Raji (cell line): Measurements from ENCODE around the gene SLFN13.

Experiments used
- POLR2A ChIP-seq: IDR thresholded peaks from 2 replicates; pipeline ENCODE4 v1.6.1; 2011; ENCODE audit warnings: low read depth, low read length, control low read depth; ENCODE audit not compliant: insufficient read depth

Gene SLFN13

DNA sequence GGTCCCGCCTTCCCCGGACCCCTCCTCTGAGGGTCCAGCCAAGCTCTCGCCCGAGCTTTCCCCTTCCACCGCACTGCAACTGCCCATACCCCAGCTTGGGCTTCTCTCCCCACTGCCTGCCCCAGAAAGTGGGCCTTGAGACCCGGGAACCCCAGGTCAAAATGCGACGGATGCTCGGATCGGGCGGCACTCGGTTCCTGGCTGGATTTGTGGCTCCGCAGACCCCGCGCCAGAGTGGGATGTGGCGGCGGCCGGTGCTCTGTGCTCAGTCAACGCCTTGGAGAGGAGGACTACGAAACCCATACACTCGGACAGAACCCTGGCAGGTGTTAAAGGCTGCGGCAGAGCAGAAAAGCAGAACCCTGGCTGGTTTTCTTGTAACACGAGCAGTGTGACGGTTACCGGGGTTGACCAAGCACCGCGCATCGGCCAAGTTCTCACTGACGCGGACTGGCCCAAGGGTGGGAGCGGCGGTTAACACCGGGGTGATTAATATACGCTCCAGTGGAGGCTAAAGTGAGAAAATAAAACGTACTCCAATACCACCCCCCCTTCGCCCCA, 885 bp upstream of the SLFN13 start:
- TF ChIP-seq POLR2A: no peak

DNA sequence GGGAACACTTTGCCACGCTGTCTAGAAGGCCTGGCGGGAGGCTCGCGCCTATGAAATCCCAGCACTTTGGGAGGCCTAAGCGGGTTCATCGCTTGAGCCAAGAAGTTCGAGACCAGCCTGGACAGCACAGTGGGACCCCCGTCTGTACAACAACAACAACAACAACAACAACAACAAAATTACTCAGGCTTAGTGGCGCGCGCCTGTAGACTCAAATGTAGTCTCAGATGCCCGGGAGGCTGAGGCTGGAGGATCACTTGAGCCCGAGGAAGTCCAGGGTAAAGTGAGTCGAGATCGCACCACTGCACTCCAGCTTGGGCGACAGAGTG, 297 bp upstream of the SLFN13 start:
- TF ChIP-seq POLR2A: no peak

DNA sequence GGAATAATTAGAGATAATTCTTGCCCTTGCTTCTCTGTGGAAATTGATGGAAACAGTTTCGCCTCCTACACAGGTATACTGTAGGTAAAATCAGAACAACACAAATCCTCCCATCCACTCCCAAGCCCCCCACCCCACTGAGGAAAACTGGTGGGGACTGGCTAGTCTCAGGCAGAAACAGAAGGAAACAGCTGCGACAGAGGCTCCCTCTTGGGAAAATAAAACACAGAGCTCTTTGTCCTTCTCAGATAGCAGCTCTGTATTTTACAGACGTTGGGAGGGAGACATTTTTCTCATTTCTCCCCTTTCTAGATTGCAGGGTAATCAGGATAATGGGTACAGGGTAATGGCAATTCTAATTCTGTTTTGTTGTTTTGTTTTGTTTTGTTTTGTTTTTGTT, 1.1 kb downstream of the SLFN13 start:
- TF ChIP-seq POLR2A: no peak

DNA sequence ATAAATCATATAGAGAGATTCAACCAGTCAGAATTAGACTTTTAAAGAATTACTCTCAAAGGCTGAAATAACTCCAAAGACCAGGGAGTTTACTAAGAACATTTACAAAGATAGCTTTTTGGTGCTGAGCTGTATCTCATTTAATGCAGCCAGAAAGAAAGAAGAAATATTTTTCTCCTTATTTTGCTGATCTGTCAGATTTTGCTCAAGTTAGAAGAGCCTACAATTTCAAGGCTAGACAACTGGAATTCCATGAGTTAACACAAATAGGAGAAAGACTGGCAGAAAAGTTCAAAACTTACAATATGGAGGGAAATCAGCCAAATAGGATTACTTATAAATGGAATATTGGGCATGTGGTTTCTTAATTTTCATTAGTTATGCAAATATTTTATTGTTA, 10.1 kb downstream of the SLFN13 start:
- no peak for TF ChIP-seq POLR2A

DNA sequence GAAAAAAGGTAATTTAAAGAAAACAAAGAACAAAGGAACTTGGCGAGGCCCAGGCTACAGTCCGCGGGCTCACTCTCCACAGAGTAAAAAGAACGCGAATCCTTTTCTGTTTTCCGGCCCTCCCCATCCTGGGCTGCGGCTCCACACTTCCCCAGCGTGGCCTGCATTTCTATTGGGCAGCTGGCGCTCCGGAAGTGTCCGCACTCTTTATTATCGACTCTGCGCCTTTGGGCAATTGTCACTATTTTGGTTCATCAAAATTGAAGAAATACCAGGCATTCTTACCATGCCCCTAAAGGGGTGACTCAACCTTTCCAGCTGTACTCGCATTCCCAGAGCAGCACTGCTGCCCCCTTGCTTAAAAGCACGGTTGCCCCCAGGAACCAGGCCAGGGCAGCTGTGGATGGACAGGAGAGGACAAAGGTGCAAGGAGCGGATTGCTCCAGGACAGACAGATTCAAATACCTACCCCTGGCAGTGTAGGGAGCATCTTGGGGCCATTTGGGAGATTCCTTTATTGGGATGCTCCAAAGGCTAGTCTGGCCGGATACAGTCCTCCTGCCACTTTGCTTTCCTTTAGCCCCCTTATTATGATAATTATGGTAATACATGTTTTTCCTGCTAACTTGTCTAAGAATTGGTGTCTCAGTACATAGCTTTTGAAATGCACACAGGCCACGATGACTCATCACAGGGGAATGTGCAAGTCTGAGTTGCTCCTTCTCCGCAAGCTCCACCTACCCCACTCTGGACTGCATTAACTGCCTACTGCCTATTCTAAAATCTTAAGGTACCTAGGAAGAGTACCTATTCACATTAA, 15.3 kb downstream of the SLFN13 start:
- no peak for TF ChIP-seq POLR2A

DNA sequence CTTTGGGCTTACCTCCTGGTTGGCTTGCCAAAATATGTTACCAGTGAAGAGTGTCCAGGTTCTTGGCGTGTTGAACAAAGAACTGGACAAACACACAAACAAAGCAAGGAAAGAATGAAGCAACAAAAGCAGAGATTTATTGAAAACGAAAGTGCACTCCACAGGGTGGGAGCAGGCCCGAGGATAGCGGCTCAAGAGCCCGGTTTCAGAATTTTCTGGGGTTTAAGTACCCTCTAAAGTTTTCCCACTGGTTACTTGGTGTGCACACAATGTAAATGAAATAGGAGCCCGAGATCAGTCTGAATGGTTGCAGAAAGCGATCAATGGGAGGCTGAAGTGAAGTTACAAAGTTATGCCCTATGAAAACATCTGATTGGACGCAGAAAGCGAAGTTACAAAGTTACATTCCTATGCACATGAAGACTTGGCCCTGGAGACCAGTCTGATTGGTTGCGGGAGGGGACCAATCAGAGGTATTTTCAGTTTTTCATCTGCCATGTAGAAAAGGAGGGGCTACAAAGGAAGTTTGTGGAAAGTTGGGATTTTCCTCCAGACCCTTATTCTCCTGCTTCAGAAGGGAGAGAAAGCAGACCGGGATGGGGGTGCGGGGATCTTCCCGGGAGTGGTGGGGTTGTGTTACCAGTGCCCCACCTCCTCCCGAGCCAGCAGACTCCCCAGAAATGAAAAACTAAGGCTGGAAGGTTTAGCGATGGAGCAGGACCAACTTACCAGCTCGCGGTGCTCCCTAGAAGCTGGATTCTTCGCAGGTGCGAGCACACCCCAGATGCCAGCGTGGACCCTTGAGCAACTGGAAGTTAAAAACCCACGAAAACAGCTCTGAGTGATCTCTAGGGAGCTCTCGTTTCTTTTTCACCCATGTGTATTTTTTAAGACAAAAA, 16.1 kb downstream of the SLFN13 start, which contains the start of gene SLFN12:
TSS of gene SLFN12 (minus strand) at position 325 of the 899 bp plus-strand sequence. CDS start 9,472 bp downstream, outside the sequence.
- TF ChIP-seq POLR2A: no peak

DNA sequence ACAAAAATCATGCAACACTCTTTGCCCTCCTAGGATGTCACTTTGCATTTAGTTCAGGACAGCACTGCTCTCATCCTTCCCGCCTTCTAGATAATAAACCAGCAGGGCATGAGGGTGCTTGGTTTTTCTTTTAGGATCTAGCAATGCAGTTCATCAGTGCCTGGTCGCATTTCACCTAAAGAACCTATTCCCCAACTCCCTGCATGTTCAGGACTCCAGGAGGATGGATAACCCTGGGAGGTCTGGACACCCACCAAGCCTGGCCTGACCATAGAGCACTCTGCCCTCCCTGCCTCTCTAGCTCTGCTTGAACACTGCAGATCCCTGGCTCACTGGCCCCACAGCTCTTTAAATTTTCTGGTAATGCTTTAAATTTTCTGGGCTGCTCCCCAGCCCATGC, 18.9 kb downstream of the SLFN13 start:
- no peak for TF ChIP-seq POLR2A

DNA sequence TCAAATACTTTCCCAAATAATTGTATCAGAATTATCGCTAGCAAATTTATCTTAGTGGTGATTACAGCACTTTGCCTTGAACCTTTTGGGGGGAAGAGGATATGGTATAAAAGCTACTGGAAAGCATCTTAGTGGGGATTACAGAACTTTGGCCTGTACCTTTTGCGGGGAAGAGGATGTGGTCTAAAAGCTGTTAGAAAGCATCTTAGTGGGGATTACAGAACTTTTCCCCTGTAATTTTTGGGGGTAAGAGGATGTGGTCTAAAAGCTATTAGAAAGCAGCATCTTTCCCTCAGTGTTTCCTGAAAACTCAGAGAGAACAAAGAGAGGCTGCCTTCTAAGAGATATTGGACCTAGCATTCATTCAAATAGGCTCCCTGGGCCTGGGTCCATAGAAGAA, 20.3 kb downstream of the SLFN13 start:
- TF ChIP-seq POLR2A: no peak

DNA sequence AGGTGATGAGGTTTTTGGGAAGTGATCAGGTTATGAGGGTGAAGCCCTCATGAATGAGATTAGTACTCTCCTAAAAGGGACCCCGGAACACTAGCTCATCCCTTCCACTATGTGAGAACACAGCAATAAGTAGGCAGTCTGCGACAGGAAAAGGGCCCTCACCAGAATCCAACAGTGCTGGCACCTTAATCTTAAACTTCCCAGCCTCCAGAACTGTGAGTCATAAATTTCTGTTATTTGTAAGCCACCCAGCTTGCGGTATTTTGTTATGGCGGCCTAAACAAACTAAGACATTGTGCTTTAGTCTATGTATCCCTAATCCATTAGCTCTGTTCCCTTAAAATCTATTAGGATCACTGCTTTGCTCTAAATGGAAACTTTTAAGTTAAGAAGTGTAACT, 24.8 kb downstream of the SLFN13 start:
- no peak for TF ChIP-seq POLR2A

DNA sequence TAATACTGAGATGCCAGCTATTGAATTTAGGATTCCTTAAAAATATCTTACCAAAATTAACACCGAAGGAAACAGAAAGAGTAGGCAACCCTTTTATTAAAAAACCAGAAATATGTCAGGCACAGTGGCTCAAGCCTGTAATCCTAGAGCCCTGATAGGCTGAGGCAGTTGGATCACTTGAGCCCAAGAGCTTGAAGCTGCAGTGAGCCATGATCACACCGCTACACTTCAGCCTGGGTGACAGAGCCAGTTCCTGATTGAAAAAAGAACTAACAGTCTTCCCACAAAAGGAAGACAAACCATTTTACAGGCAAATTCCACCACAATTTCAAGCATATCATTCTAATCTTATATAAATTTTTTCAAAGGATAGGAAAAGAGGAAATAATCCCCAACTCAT, 31.9 kb downstream of the SLFN13 start:
- no peak for TF ChIP-seq POLR2A

DNA sequence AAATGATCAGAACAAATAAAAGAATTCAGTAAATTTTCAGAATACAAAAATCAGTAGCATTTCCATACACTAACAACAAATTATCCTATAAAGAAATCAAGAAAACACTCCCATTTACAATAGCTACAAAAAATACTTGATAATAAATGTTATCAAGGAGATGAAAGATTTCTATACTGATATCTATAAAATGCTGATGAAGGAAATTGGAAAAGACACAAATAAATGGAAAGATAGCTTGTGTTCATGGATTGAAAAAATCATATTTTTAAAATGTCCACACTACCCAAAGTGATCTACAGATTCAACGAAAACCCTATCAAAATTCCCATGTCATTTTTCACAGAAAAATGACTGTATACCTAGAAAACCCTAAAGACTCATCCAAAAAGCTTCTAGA, 34.3 kb downstream of the SLFN13 start:
- TF ChIP-seq POLR2A: no peak

DNA sequence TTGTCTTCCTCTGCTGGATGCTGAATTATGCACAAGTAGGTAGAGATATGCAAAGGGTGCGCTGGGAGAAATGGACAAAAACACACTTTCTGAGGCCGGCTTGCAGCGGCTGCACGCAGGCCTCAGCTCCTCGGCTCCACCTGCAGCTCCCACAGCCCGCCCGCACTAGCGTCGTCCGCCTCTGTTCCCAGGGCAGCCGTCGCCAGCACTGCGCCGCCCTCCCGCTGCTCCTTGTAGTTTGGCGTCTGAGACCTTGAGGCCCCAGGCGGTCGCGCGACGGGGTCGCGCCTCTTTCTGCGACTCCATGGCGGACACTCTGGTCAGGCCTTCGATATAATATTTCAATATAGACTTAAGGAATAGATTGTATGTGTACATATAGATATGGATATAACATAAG, 41.0 kb downstream of the SLFN13 start:
- TF ChIP-seq POLR2A: no peak

DNA sequence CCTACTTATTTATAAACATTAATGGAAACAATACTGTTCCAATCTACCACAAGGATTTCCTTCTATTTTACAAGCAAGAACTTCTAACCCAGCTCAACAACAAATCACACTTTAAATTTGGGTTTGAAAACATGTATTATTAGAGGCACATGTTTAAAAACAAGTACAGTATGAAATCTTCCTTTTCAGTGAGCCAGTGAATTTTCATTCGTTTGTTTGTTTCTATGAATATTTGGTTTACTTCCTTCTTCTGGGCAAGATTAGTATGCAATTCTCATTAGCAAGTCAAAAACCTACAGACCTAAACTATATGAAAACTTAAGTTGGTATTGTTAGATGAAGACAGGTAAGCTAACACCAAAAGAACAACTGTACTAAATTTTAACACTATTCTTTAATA, 42.0 kb downstream of the SLFN13 start:
- no peak for TF ChIP-seq POLR2A

DNA sequence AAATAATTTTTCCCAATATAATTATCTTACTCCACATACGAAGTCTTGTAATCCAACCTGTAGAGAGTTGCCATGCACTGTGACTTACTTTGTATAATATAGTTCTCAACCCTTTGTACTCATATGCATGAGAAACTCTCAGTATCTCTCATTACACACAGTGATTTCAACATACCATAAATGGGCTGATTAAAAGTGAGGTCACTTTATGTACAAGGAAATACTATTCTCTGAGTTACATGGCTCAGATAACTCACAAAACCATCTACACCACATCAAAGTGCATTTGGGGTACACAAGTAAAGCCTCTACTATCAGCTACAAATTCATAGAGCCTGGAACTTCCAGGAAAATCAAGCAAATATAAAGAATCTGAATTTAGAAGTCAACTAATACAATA, 44.2 kb downstream of the SLFN13 start:
- no peak for TF ChIP-seq POLR2A

DNA sequence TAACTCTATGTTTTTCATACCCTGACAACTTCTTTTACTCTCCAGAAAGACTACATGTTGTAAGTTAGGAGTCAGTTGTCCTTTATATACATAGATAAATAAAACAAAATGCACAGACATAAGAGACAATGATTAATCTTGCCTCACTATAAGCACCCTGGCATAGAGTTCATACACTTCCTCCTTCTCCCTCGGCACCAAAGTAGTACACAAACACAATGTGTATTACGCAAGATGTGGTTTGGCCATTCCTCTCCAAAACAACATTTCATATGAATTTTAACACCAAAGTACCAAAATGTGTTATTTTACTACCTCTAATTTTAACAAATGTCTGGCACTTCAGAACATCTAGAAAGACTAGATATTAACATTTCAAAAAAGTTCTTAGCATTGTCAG, 57.9 kb downstream of the SLFN13 start:
- no peak for TF ChIP-seq POLR2A

DNA sequence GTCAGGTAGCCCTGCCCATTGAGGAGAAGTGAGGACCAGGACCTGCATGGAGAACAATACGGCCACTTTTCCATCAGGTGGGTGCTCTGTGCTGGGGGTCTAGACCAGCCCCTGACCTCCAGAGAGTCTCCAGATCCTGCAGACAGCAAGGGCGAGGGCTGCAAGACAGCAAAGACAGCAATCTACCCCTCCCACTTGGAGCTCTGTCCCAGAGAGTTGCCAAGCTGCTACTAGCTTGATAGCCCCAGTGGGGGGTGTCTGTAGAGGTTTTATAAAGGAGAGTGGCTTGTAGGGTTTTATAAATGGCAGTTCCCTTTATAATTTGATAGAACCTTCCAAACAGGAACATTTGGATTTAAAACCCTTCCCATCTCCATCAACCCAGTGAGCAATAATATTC, 58.4 kb downstream of the SLFN13 start:
- no peak for TF ChIP-seq POLR2A
